H1 (cell line): ENCODE data around the gene C21orf58. TPM values are rescaled to one million over a fixed set of nuclear protein-coding genes. Genes with fewer than 3 reads are reported as not detected.

Experiments
- CTCF ChIA-PET: fragments of 300-600 bp; sonication (Branson Sonifier 250); formaldehyde crosslinking; loops from one replicate; lab custom pipeline; 2021; ENCODE audit not compliant: partially characterized antibody; lab: Charles Lee
- POLR2A ChIA-PET: fragments of 300-600 bp; sonication (Branson Sonifier 250); formaldehyde crosslinking; loops from one replicate; lab custom pipeline; 2021; ENCODE audit warnings: inconsistent platforms; ENCODE audit not compliant: partially characterized antibody; lab: Charles Lee
- DNase-seq, 2 experiments: peaks; one replicate each; pipeline versions ENCODE4 v3.0.0 to v3.0.0-alpha.2; 2010 to 2022; ENCODE audit warnings: low spot score in 2 of 2, low read depth in 1 of 2, mixed read lengths in 1 of 2
- FAIRE-seq: peaks from 2 replicates; lab custom pipeline; 2011; peaks lifted over from hg19 to GRCh38; lab: Jason Lieb, UNC
- H2AFZ ChIP-seq: 2 replicates; pipeline ENCODE4 v1.8.1; 2012; ENCODE audit warnings: low read length, inconsistent platforms
- H2AK5ac ChIP-seq: 2 replicates; pipeline ENCODE4 v1.6.1; 2013; ENCODE audit warnings: low read depth, low read length
- H2BK120ac ChIP-seq: replicated peaks from 2 replicates; pipeline ENCODE3; 2013; ENCODE audit warnings: low read depth, low read length, inconsistent platforms
- H2BK12ac ChIP-seq: 2 replicates; pipeline ENCODE4 v1.6.1; 2013; ENCODE audit warnings: low read depth, low read length
- H2BK15ac ChIP-seq: 2 replicates; pipeline ENCODE4 v1.6.1; 2013; ENCODE audit warnings: low read length
- H2BK20ac ChIP-seq: 2 replicates; pipeline ENCODE4 v1.6.1; 2013; ENCODE audit warnings: low read length
- H2BK5ac ChIP-seq: 2 replicates; pipeline ENCODE4 v1.6.1; 2013; ENCODE audit warnings: low read depth, low read length
- H3K14ac ChIP-seq: 2 replicates; pipeline ENCODE4 v1.6.1; 2013; ENCODE audit warnings: inconsistent platforms; ENCODE audit not compliant: insufficient read length
- H3K18ac ChIP-seq: 2 replicates; pipeline ENCODE4 v1.6.1; 2013; ENCODE audit warnings: low read length; ENCODE audit errors: extremely low read depth
- H3K23ac ChIP-seq: 2 replicates; pipeline ENCODE4 v1.6.1; 2013; ENCODE audit warnings: inconsistent platforms; ENCODE audit not compliant: insufficient read length
- H3K23me2 ChIP-seq: 2 replicates; pipeline ENCODE4 v1.6.1; 2013; ENCODE audit warnings: low read depth, low read length
- H3K27ac ChIP-seq: 2 replicates; pipeline ENCODE4 v1.6.1; 2011; ENCODE audit warnings: low read depth, low read length, inconsistent platforms
- H3K27me3 ChIP-seq, 4 experiments: replicated peaks in 1 of 4; 1 replicate in 1 of 4; 2 replicates in 3 of 4; pipeline versions ENCODE4 v1.6.1 to v1.8.1; 2011 to 2013; ENCODE audit warnings: low read length in 3 of 4, mild to moderate bottlenecking in 3 of 4, inconsistent platforms in 2 of 4, mixed read lengths in 2 of 4, moderate library complexity in 1 of 4; ENCODE audit not compliant: control insufficient read depth in 3 of 4, insufficient read depth in 3 of 4; ENCODE audit errors: extremely low read depth in 1 of 4
- H3K36me3 ChIP-seq, 4 experiments: 2 replicates each; pipeline versions ENCODE4 v1.6.1 to v1.8.1; 2011 to 2013; ENCODE audit warnings: mild to moderate bottlenecking in 4 of 4, low read length in 3 of 4, moderate library complexity in 2 of 4, control low read depth in 1 of 4, inconsistent platforms in 1 of 4; ENCODE audit not compliant: insufficient read depth in 4 of 4, control insufficient read depth in 2 of 4
- H3K4ac ChIP-seq: replicated peaks from 2 replicates; pipeline ENCODE3; 2013; ENCODE audit warnings: low read length, low read depth, mixed read lengths, inconsistent platforms; ENCODE audit not compliant: insufficient read length
- H3K4me1 ChIP-seq, 4 experiments: replicated peaks in 1 of 4; 1 replicate in 1 of 4; 2 replicates in 3 of 4; pipeline versions ENCODE4 v1.6.1 to v1.8.1; 2011 to 2013; ENCODE audit warnings: low read length in 3 of 4, inconsistent platforms in 2 of 4, mixed read lengths in 1 of 4; ENCODE audit not compliant: insufficient read depth in 4 of 4, control insufficient read depth in 3 of 4
- H3K4me2 ChIP-seq, 2 experiments: 2 replicates each; pipeline versions ENCODE4 v1.6.1 to v1.8.1; 2011 to 2013; ENCODE audit warnings: low read depth in 2 of 2, low read length in 2 of 2, control low read depth in 1 of 2, inconsistent platforms in 1 of 2, mild to moderate bottlenecking in 1 of 2; ENCODE audit not compliant: insufficient read depth in 1 of 2
- H3K4me3 ChIP-seq, 4 experiments: fragments of 200-600, 300-600 bp in 1 of 4; sonication (generic), shearing (Covaris generic), sonication (Bioruptor Twin) in 1 of 4; 2 replicates each; pipeline versions ENCODE4 v1.5.1 to v1.8.1; 2011 to 2016; ENCODE audit warnings: low read length in 4 of 4, low read depth in 3 of 4, control low read depth in 2 of 4, inconsistent platforms in 2 of 4, mild to moderate bottlenecking in 2 of 4, mixed read lengths in 1 of 4, moderate library complexity in 1 of 4; ENCODE audit not compliant: insufficient read depth in 2 of 4; ENCODE audit errors: extremely low read depth in 1 of 4
- H3K56ac ChIP-seq: replicated peaks from 2 replicates; pipeline ENCODE3; 2013; ENCODE audit warnings: low read depth, mild to moderate bottlenecking, mixed read lengths, low read length, inconsistent platforms; ENCODE audit not compliant: insufficient read length
- H3K79me1 ChIP-seq: 2 replicates; pipeline ENCODE4 v1.6.1; 2013; ENCODE audit warnings: low read depth, low read length, control low read depth
- H3K79me2 ChIP-seq, 2 experiments: 2 replicates each; pipeline versions ENCODE4 v1.6.1 to v1.8.1; 2012 to 2013; ENCODE audit warnings: low read length in 2 of 2, mild to moderate bottlenecking in 2 of 2, inconsistent platforms in 1 of 2; ENCODE audit not compliant: insufficient read depth in 2 of 2, control insufficient read depth in 1 of 2
- H3K9ac ChIP-seq, 4 experiments: replicated peaks in 1 of 4; 1 replicate in 1 of 4; 2 replicates in 3 of 4; pipeline versions ENCODE4 v1.6.1 to v1.8.1; 2011 to 2013; ENCODE audit warnings: low read depth in 3 of 4, low read length in 3 of 4, control low read depth in 2 of 4, mild to moderate bottlenecking in 2 of 4, moderate library complexity in 2 of 4, inconsistent platforms in 1 of 4; ENCODE audit errors: extremely low read depth in 1 of 4
- H3K9me3 ChIP-seq, 2 experiments: 2 replicates each; pipeline versions ENCODE4 v1.6.1 to v1.8.1; 2012 to 2013; ENCODE audit warnings: mild to moderate bottlenecking in 2 of 2, moderate library complexity in 2 of 2, control low read depth in 1 of 2, inconsistent platforms in 1 of 2, low read depth in 1 of 2, low read length in 1 of 2, mixed read lengths in 1 of 2; ENCODE audit not compliant: insufficient read depth in 2 of 2
- H4K20me1 ChIP-seq, 2 experiments: replicated peaks in 1 of 2; 2 replicates each; pipeline versions ENCODE3 to v1.8.1; 2011 to 2013; ENCODE audit warnings: inconsistent platforms in 2 of 2, low read length in 2 of 2, mild to moderate bottlenecking in 1 of 2; ENCODE audit not compliant: insufficient read depth in 2 of 2, control insufficient read depth in 1 of 2
- H4K5ac ChIP-seq: 2 replicates; pipeline ENCODE4 v1.6.1; 2013; ENCODE audit warnings: low read length, low read depth, mixed read lengths, inconsistent platforms; ENCODE audit not compliant: insufficient read length
- H4K8ac ChIP-seq: 2 replicates; pipeline ENCODE4 v1.8.0; 2013; ENCODE audit warnings: mild to moderate bottlenecking, moderate library complexity, low read length, inconsistent platforms; ENCODE audit not compliant: insufficient read depth; ENCODE audit errors: extremely low read depth
- H4K91ac ChIP-seq: replicated peaks from 2 replicates; pipeline ENCODE3; 2013; ENCODE audit warnings: low read length, mixed read lengths, inconsistent platforms; ENCODE audit not compliant: insufficient read length
- CEBPB ChIP-seq: IDR thresholded peaks from 2 replicates; pipeline ENCODE4 v1.6.1; 2012; ENCODE audit warnings: low read depth, low read length
- KDM1A ChIP-seq: fragments of 200-600, 300-600 bp; sonication (generic); IDR thresholded peaks from 2 replicates; pipeline ENCODE4 v1.7.1; 2016; ENCODE audit warnings: mild to moderate bottlenecking, low read length, borderline replicate concordance
- WGBS, 2 experiments: shearing (Covaris generic) in 1 of 2; methylation state at CpG; one replicate each; pipeline versions ENCODE4 v1.1.6 to v1.1.7; 2013 to 2015; ENCODE audit warnings: low lambda C conversion rate in 2 of 2, mixed read lengths in 2 of 2, inconsistent platforms in 1 of 2, low coverage in 1 of 2, missing lambda C conversion rate in 1 of 2; ENCODE audit not compliant: insufficient replicate concordance in 2 of 2, insufficient coverage in 1 of 2, insufficient read length in 1 of 2; ENCODE audit errors: extremely low coverage in 1 of 2, missing lambda C conversion rate in 1 of 2; 5-methylcytosine and 5-hydroxymethylcytosine counted together
- polyA plus RNA-seq, 7 experiments: library from polyadenylated mRNA; depleted of rRNA in 3 of 7; stranded (reverse) in 5 of 7; unstranded in 2 of 7; fragments of >200 nt in 5 of 7; fragments of 200-250 nt in 2 of 7; gene quantifications; 1 replicate in 5 of 7; 2 replicates in 1 of 7; 4 replicates in 1 of 7; pipeline versions ENCODE4 v1.2.1 to v1.2.3, GENCODE V29; 2011 to 2013; ENCODE audit warnings: missing spikeins in 2 of 7, mixed read lengths in 2 of 7
- total RNA-seq: library from RNA; stranded (reverse); fragmentation: NEBNext Ultra II Directional; extraction: Animal tissue kit (Norgen Biotek cat#: 25700); gene quantifications from 2 replicates; pipeline ENCODE4 v1.2.1, GENCODE V29; 2021

The C21orf58 gene
- total and polyA plus RNA-seq, 2 of the 8 experiments (the other 6 are each of a cell fraction or from before 2014, with no cell fraction given): 13.8 to 26.1 TPM

DNA sequence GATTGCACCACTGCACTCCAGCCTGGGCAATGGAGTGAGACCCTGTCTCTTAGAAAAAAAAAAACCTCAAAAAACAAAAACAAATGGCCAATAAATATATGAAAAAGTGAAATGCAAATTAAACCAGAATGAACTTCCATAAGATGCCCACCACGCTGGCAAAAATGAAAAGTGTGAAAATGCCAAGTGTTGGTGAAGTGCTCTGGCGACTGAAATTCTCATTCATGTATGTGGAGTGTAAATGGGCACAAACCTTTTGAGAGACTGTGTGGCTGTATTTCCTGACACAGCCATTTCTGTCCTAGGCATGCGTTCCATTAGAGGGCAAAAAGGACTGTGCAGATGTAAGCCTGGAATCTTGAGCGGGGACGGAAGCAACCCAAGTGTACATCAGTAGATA lies 19.2 kb downstream of the C21orf58 start:
- Histone ChIP-seq H2AK5ac (no peak overlapping the region), H3K9me3 (no peaks in the 10 kb centered on the region; a peak in 1 of 4 replicates), H2BK120ac (no peak overlapping the region), H2BK12ac (no peak overlapping the region), H3K23ac (peak overlapping the region; percentile 32), H3K14ac (no peak overlapping the region), H3K4me3 (no peak overlapping the region), H3K79me1 (no peaks in the 10 kb centered on the region), H2BK20ac (no peak overlapping the region), H3K36me3 (peaks cover 2 to 41% (median 17%) of the 10 kb centered on the region in 4 experiments; a peak in 6 of 8 replicates), H3K27ac (no peak overlapping the region), H3K79me2 (no peaks in the 10 kb centered on the region), H3K23me2 (no peaks in the 10 kb centered on the region), H3K4me1 (no peaks in the 10 kb centered on the region), H2BK15ac (no peak overlapping the region), H4K8ac (no peak overlapping the region), H4K20me1 (peaks cover 0 to 4% of the 10 kb centered on the region in 2 experiments), H4K5ac (no peak overlapping the region), H3K4ac (no peak overlapping the region), H3K56ac (no peak overlapping the region), H3K9ac (no peak overlapping the region; a peak in 1 of 7 replicates), H2AFZ (no peak overlapping the region), H4K91ac (no peak overlapping the region), H2BK5ac (no peak overlapping the region), H3K18ac (no peak overlapping the region), H3K4me2 (no peak overlapping the region), H3K27me3 (no peaks in the 10 kb centered on the region)
- FAIRE-seq: no peak
- CTCF ChIA-PET: interaction anchor here (0.6 kb wide), 1 partner anchor 40 kb away, joined by 3 read pairs; no protein-coding TSS in a partner anchor
- DNase-seq: no peak
- WGBS, 2 experiments: 94% methylated on average over 5 of the region's 5 CpGs; no CpG with 5 or more reads in 1 of the 2 experiments
- TF ChIP-seq KDM1A (no peak), CEBPB (no peak)
- POLR2A ChIA-PET: no interaction called here
